Cortex of kidney (tissue), 1 donor: ENCODE data around the gene AFDN.
"Not testable (repeated sequence)": the region's sequence is repeated elsewhere in the genome, so short reads cannot be mapped to it uniquely, and the experiment has no call there.

Experiments used
- DNase-seq: peaks from one replicate; lab custom pipeline; 2025; lab: John Stamatoyannopoulos, UW

AFDN gene

DNA sequence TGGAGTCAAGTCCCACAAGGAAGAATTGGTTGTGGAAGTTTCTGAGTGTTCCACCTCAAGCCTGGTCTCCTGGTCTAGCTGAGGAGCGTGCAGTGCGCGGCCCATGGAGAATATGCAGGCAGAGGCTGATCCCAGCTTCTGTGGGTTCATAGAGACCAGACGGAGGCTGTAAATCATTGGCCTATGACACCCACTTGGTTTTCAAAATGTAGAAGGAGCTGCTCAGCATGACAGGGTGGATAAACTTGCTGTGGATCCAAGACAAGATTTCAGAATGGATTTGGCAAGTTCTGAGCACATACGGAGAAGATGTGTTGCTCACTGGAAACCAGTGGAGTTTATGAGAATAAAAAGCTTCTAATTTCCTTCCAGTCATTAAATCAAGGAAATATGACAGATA is 171.5 kb downstream of the AFDN start:
- no peak for DNase-seq

DNA sequence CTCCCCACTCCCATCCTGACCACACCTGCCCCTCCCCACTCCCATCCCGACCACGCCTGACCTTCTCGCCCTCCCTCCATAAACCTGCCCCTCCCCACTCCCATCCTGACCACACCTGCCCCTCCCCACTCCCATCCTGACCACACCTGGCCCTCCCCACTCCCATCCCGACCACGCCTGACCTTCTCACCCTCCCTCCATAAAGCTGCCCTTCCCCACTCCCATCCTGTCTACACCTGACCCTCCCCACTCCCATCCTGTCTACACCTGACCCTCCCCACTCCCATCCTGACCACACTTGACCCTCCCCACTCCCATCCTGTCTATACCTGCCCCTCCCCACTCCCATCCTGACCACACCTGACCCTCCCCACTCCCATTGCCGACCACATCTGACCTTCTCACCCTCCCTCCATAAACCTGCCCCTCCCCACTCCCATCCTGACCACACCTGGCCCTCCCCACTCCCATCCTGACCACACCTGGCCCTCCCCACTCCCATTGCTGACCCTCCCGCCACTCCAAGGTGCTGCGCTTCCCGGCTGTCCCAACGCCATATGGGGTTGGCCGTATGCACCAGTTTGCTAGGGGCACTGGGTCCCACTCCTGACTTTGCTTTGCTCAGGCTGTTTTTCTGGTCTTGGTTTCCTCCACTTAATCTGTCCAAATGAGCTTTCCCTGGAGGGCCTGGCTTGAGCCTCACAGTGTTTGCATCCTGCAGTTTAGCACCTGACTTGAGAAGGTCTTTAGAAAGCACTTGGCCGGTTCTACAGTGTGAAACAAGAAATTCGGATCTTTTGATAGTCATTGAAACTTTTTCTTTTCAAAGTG is 173.7 kb downstream of the AFDN start:
- DNase-seq, result no peak

DNA sequence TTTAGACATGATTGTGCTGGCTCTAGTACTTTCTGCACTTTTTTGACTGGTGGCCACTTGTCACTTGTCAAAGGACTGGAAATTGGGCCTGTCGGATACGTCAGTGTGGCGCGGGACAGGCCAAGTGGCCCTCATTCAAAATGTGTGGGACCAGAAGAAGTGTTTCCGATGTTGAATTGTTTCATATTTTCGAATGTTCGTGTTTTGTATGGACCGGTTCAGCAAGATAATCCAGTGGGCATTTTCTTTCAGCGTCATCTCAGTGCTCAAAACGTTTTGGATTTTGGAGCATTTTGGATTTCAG is 174.3 kb downstream of the AFDN start:
- DNase-seq, result no peak

DNA sequence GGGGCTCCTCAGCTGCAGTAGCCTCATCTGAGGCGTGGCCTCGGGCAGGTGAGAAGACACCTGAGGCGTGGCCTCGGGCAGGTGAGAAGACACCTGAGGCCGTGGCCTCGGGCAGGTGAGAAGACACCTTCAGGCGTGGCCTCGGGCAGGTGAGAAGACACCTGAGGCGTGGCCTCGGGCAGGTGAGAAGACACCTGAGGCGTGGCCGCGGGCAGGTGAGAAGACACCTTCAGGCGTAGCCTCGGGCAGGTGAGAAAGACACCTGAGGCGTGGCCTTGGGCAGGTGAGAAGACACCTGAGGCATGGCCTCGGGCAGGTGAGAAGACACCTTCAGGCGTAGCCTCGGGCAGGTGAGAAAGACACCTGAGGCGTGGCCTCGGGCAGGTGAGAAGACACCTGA is 174.8 kb downstream of the AFDN start:
- not testable (repeated sequence) for DNase-seq

DNA sequence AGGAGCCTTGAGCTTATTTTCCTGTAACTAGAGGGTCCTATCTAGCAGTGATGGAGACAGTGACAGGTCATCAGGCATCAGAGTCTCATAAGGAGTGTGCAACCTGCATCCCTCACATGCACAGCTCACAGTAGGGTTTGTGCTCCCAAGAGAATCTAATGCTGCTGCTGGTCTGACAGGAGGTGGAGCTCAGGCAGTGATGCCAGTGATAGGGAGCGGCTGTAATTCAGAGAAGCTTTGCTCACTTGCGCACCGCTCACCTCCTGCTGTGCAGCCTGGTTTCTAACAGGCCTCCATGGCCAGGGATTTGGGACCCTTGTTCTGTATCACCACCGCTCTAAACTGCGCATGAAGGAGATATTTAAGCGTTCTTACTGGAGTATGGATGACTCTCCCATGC is 176.1 kb downstream of the AFDN start:
- no peak for DNase-seq

DNA sequence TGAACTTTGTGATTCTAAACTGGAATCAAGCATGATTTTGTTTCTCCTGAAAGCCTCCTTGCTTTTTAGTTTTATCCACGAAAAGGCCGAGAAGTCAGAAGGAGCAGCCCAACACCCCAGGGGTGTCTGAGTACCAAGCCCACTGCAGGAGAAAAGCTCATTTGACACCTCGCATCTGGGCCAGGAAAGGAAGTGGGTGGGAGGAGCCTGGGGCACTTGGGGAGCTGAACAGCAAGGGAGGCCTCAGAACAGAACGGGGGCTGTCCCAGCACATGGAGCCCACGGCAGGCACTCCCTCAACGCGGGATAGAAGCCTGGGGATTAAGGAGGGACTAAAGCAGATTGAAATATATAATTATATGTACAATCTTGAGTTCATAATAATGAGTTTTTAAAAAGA is 177.3 kb downstream of the AFDN start:
- DNase-seq, result no peak

DNA sequence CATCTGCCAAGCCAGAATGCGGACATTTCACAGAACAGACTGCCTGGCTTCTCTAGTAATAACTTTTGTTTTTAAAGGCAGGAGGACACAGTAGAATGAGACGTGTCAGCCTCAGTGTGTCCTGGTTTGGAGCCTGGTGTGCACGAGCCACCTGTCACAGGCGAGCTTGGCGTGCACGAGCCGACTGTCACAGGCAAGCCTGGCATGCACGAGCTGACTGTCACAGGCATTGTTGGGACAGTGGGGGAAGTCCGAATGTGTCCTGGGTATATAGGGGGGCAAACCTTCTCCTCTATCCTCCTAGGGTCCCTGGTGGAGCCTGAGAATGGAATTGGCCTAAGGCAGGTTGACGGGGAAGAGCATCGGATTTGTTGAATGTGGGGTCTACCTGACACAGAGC is 178.2 kb downstream of the AFDN start:
- DNase-seq, result no peak

DNA sequence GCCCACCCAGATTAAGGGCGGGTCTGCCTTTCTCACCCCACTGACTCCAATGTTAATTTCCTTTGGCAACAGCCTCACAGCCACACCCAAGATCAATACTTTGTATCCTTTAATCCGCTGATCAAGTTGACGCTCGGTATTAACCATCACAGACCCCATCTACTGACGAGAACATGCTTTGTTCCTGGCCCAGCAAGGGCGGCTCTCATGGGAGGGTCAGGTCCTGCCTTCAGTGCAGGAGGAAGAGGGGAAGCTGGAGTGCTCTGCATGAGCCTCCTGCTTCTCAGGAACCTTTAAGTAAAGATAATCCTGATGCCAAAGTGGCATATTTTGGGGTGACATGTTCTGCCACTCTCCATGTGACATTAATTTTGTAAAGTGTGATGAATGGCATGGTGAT is 179.1 kb downstream of the AFDN start:
- DNase-seq, result no peak

DNA sequence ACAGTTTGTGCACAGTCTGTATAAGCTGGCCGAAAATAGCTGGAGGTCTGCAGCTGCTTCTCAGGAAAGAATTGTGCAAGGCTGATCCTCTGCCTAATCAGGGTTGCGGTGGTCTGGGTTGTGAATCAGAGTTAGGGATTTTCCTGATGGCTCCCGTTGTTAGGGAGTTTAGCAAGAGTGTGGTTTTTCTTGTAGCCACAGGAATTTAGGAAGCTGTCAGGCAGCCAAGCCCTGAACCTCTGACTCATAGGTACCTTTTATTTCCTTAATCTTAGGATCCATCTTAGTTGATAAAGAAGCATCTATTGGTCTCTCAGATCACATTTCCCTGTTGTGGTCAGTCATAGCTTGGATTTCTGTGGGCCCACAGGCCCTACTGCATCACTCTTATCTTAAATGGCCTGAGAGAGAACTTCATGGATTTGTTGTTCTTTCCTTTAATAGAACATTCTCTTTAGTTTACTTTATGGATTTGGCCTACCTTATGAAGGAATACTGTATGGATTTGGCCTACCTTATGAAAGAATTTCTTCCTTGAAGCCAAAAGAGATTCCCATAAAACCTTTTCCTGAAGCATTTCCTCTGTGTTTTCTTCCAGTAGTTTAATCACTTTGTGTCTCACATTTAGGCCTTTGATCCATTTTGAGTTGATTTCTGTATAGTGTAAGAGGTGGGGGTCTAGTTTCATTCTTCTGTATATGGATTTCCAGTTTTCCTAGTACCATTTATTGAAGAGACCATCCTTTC is 181.1 kb downstream of the AFDN start:
- DNase-seq, result no peak

DNA sequence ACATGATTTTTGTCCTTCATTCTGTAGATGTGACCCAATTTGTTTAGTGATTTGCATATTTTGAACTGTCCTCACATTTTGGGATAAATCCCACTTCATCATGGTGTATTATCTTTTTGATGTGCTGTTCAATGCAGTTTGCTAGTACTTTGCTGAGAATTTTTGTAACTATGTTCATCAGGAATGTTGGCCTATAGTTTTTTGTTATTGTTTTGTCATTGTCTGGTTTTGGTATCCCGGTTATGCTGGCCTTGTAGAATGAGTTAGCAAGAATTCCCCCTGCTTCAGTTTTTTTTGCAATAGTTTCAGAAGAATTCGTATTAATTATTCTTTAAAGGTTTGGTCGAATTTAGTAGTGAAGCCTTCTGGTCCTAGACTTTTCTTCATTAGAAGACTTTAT is 182.6 kb downstream of the AFDN start:
- no peak for DNase-seq

DNA sequence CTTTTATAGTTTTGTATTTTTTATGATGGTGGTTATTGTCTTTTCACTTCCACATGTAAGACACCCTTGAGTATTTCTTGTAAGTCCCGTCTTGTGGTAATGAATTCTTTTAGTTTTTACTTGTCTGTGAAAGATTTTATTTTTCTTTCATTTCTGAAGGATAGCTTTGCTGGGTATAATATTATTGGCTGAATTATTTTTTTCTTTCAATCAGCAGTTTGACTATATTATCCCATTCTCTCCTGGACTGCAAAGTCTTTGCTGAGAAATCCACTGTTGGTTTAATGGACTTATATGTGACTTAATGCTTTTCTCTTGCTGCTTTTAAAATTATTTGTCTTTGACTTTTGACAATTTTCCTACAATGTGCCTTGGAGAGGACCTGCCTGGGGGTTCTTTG is 184.6 kb downstream of the AFDN start:
- no peak for DNase-seq

DNA sequence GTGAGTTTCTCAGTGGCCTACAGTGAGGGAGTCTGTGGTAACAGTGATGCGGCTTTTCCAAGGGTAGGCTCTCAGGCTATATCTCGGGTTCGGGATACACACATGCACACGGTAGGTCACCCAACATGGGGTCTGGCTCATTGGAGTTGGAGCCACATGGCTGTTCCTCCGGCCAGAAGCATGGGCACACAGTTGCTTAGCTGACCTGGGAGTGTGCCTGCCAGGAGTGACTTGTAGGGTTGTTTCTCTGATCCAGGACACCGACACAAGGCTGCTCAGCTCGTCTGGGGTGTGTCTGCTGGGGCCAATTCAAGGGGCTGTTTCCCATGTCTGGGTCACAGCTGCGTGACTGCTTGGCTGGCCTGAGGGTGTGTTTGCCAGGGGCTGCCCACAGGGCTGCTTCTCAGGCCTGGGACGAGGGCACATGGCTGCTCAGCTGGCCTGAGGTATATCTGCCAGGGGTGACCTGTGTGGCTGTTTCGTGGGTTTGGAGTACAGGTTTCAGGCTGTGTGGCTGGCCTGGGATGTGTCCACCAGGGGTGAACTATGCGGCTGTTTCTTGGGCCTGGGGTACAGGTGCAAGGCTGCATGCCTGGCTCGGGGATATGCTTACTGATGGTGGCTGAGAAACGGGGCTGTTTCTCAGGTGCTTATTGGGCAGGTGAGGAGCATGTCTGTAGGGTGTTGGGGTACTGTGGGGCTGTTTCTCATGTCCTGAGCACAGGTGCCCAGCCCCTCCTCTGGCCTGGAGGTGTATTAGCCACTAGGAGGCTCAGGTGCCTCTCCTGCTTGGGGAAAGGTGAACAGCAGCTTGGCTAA is 185.9 kb downstream of the AFDN start:
- DNase-seq, result no peak

DNA sequence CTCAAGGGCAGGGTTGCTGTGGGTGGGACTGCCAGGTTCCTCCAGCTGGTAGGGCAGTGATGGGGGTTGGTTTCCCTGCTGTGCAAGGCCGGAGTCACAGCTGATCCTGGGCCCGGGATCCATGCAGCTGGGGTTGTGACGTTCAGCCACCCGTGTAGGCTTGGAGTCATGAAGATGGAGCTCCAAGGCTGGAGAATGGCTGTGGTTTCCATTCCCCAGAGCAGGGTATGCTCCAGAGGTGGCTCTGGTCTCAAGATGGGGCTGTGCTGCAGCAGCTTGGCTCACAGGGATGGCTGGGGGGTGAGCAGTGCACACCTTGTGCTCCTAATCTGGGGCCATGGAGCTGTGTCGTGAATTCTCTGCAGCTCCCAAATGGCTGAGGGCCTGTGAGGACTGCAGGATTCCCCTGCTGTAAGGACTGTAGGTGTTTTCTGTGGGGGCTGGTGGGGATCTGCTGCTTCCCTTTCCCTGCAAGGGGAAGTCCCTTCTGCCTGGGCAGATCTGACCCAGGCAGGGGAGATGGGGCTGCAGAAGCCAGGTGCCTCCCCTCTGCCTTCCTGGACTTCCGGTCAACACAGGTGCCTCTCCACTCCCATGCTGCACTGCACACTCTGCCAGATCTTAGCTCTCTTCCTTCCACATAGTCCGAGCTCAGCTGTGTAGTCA is 186.7 kb downstream of the AFDN start:
- no peak for DNase-seq

DNA sequence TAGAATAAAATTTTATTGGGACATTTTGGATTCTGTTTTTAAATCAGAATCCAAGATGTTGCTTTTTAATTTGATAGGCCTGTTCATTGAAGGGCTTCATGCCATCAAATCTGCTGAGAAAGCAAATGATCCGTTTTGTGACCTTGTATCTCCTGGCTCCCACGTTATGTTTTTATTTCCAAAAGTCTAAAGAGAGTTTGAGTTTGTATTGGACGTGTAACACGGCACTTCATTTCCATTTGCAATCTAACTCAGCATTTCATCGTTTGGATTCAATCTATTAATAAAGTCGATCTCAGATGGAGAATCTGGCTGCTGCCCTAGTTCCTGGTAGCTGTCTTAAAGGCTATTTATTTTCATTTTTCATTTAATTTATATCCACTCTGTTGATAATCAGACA is 187.7 kb downstream of the AFDN start:
- DNase-seq, result no peak

DNA sequence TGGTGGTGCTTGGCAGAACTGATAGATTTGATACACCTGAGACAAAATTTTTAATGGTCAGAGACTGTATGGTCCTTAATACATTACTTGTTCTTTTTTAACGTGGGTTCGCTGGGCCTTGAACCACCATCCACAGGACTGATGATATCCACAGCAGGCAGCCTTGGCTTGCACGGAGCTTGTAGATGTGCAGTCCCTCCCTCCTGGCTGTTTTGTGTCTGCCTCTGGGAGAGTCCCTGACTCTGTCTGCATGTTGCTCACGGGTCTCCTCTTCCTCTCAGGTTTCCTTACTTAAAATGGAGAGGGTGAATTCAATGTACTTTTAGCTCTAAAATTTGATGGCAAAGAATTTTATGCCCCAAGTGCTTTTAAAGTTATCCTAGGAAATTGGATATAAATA is 188.3 kb downstream of the AFDN start:
- DNase-seq, result no peak

DNA sequence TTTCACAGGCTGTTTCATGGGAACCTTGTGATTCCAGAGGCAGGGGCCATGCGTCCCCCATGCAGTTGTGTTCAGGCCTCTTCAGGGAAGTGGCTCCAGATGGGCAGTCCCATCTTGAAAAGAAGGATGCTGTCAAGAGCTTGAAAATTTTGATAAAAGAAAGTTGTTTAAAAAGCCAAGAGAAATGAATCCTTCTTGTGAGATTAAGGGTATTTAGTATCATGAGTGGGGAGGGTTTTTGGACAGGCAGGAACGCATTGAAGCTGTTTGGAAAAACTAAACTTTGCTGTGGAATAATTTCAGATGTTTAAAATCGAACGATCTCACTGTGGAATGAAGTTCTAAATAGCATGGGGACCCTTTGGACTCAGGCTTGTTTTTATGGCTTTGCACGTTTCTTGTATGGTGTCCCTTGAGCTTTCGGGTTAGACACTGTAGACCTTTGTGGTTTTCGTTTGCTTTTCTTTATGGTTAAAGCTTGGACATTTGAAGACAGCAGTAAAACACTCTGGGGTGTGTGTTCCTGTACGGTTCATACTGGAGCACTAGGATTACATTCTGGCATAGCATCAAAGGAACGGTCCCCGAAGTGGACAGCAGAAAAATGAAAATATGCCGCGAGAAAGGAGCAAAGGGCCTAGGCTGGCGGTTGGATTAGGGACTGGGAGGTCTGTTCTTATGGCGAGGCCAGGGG is 188.9 kb downstream of the AFDN start:
- DNase-seq, result no peak

DNA sequence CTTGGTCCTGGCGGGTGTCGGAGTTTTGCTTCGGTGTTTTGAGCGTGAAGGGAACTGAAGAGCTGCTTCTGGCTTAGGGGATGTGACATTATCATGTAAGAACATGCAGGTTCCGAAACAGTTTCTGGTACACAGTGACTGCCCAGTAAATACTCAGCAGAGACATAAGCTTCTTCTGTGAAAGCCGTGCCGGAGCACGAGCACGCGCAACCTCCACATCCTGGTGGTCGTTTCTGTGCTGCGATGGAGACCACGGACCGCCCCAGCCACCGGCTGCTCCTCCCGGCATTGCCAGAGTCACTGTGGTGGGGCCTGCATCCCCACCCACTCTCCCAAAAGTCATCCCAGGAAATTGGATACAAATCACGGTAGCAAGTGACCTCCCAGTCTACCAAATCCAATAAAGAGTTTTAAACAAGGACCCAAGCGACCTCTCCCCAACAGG is 189.5 kb downstream of the AFDN start:
- no peak for DNase-seq

DNA sequence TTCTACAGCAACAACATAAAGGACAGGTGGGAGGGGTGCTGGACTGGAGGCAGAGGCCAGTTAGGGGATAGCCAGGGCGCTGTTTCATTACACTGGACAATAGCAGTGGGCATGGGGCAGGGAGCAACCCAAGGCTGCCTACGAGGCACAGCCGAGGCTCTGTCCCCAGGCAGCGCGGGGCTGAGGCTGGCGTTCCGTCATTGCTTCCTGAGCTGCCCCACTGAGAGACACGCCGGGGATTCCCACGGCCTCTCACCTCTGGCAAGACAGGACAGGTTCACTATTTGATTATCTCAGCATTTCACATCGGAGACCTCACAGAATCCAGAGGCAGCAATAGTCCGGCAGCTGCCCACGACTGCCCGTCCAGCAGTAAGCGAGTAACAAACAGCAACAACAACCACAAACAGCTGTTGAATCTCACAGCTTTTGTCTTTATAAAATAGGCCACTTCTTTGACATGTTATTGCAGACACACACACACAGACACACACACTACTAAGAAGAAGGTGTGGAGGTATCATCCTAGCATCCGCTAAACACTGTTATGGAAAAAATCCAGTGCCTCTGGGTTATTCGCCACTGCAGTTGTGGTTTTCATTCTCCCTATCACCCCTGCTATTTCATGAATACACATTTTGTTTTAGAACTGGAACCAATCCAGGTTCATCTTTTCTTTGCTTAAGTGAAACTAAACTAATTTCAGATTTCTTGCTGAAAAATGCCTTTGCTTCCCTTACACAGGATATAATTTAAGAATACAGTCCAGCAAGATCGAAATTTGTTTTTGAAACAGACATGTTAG is 190.2 kb downstream of the AFDN start:
- no peak for DNase-seq

DNA sequence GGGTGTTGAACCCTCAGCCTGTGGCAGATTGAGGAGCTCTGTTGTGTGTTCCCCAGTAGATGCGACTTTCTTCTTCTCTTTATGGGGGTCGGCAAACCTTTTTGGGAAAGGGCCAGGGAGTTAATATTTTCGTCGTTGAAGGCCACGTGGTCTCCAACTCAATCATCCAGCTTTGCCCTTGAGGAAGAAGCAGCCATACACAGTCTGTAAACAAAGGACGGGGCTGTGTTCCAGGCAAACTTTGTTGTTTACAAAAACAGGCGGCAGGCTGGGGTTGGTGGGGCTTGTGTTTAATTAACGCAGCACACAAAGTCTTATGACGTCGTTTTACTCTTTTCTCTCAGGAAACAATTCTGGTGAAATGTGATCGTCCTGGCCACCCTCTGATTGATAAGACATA is 190.9 kb downstream of the AFDN start:
- DNase-seq, result no peak

DNA sequence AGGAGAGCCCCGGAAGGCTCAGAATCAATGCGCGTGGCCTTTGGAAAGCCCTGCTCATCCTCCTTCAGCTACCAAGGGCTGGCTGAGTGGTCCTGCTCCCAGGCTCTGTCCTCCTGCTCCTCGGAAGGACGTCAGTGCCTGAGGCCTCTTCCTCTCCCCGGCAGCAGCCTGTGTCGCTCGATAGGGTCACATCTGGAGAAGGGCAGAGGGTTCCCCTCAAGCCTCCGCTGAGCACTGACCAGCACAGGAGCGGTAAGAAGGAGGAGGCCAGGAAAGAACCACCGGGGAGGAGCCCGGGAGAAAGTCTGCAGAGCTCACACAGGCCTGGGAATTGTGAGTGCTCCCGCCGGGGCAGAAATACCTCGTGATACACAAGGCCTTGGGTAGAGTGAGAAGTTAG is 192.0 kb downstream of the AFDN start:
- DNase-seq, result no peak

DNA sequence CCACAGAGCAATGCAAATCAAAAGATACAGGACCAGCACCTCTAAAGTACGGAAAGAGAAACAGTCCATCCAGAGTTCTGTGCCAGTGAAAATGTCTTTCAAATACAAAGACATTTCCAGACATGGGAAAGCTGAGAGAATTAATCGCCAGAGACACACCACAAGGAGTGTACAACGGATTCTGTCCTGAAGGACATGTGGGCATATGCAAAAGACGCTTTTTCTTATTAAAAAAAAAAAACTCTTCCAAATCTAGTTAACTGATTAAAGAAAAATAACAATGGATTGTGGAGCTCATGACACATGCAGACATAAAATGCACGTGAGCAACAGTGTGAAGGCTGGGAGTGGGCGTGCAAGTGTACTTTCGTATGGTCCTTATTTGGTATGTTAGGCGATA is 193.5 kb downstream of the AFDN start:
- DNase-seq, result no peak
